Sigmoid colon (tissue), 4 donors: ENCODE results near the gene POLR2F.

ENCODE experiments used
- EP300 ChIP-seq, 4 donors: sonication (generic); formaldehyde crosslinking; IDR thresholded peaks; one replicate each; pipeline ENCODE4 v1.6.1; 2017; ENCODE audit warnings: antibody characterized with exemption in 4 of 4
- POLR2A ChIP-seq, 2 donors: fragments of 450-650 bp; IDR thresholded peaks; one replicate each; pipeline ENCODE4 v1.6.1; 2016; ENCODE audit warnings: antibody characterized with exemption in 2 of 2, mild to moderate bottlenecking in 2 of 2, moderate library complexity in 2 of 2
- POLR2AphosphoS5 ChIP-seq, 4 donors: sonication (generic); formaldehyde crosslinking; IDR thresholded peaks; one replicate each; pipeline ENCODE4 v1.6.1; 2017; ENCODE audit warnings: antibody characterized with exemption in 4 of 4
- TF ChIP-seq, protein P1 (sequence below), 4 experiments: fragments of 450-650 bp in 3 of 4; fragments of 200-600 bp in 1 of 4; IDR thresholded peaks; one replicate each; pipeline ENCODE4 v1.5.1; 2016 to 2019; ENCODE audit warnings: antibody characterized with exemption in 4 of 4, mild to moderate bottlenecking in 3 of 4, moderate library complexity in 2 of 4

DNA sequence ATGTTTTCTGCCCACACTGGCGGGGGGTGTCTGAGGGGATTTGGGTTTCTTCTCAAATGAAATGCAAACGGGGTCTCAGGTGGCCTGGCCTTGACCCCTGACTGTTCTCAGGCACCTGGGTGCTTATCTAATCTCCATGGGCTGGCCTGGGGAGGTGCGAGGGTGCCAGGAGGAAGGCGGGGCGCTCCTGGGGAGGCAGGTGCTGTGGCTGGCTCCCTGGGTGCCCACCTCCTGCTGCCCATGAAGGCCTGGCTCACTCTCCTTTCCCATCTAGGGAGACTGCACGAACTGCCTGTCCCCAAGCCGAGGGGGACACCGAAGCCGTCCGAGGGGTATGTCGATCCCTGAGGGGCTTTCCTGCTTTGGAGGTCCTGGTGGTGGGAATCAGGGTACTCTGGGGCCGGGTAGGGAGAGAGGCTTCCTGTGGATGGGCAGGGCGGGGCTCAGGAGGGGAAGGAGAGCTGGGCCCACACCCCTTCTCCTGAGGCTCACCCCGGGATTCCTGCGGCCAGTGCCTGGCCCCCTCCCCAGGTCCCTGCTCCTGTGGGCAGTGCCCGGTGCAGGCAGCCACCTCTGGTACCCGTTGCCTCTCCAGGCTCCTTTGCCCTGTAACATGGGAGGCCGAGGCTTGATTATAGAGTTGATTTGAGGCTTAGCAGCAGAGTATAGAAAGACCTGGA is 29.0 kb upstream of the POLR2F start:
- TF ChIP-seq, protein P1, sequence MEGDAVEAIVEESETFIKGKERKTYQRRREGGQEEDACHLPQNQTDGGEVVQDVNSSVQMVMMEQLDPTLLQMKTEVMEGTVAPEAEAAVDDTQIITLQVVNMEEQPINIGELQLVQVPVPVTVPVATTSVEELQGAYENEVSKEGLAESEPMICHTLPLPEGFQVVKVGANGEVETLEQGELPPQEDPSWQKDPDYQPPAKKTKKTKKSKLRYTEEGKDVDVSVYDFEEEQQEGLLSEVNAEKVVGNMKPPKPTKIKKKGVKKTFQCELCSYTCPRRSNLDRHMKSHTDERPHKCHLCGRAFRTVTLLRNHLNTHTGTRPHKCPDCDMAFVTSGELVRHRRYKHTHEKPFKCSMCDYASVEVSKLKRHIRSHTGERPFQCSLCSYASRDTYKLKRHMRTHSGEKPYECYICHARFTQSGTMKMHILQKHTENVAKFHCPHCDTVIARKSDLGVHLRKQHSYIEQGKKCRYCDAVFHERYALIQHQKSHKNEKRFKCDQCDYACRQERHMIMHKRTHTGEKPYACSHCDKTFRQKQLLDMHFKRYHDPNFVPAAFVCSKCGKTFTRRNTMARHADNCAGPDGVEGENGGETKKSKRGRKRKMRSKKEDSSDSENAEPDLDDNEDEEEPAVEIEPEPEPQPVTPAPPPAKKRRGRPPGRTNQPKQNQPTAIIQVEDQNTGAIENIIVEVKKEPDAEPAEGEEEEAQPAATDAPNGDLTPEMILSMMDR (IDR thresholded peaks at IDR 0.05), result no peak
- TF ChIP-seq POLR2A (IDR thresholded peaks at IDR 0.05) (no peak), POLR2AphosphoS5 (IDR thresholded peaks at IDR 0.05) (no peak), EP300 (IDR thresholded peaks at IDR 0.05) (no peak)
